GM19324 (cell line): ENCODE data around the gene MPDZ.

Experiments used
- ATAC-seq: cut with Tn5 transposase; IDR thresholded peaks from one replicate; pipeline ENCODE4 v1.9.1; 2021; ENCODE audit warnings: mild to moderate bottlenecking, moderate library complexity; ENCODE audit not compliant: unreplicated experiment, low FRiP score

Gene MPDZ

GRCh38 chr9:13205824-13206223 lies 73.7 kb downstream of the MPDZ start:
- ATAC-seq, result no peak

- no peak for ATAC-seq
Measured at GRCh38 chr9:13190040-13190439, 89.5 kb downstream of the MPDZ start.

GRCh38 chr9:13189362-13189761 lies 90.1 kb downstream of the MPDZ start:
- ATAC-seq, result no peak

- no peak for ATAC-seq
Measured at GRCh38 chr9:13186774-13187173, 92.7 kb downstream of the MPDZ start.

GRCh38 chr9:13186091-13186490 lies 93.4 kb downstream of the MPDZ start:
- ATAC-seq, result no peak

GRCh38 chr9:13181652-13182051 lies 97.8 kb downstream of the MPDZ start:
- ATAC-seq, result no peak

GRCh38 chr9:13179257-13179656 lies 100.2 kb downstream of the MPDZ start:
- no peak for ATAC-seq

- no peak for ATAC-seq
Measured at GRCh38 chr9:13175732-13176131, 103.8 kb downstream of the MPDZ start.

- no peak for ATAC-seq
Measured at GRCh38 chr9:13174906-13175639, 104.4 kb downstream of the MPDZ start.

GRCh38 chr9:13173553-13173952 lies 105.9 kb downstream of the MPDZ start:
- no peak for ATAC-seq

- ATAC-seq, result no peak
Measured at GRCh38 chr9:13171261-13171660, 108.2 kb downstream of the MPDZ start.

- ATAC-seq, result no peak
Measured at GRCh38 chr9:13166996-13167395, 112.5 kb downstream of the MPDZ start.

GRCh38 chr9:13165956-13166355 lies 113.5 kb downstream of the MPDZ start:
- no peak for ATAC-seq

- no peak for ATAC-seq
Measured at GRCh38 chr9:13165236-13165945, 114.1 kb downstream of the MPDZ start.

GRCh38 chr9:13163946-13164345 lies 115.5 kb downstream of the MPDZ start:
- no peak for ATAC-seq

GRCh38 chr9:13163287-13163686 lies 116.2 kb downstream of the MPDZ start:
- ATAC-seq, result no peak

GRCh38 chr9:13160051-13160450 lies 119.4 kb downstream of the MPDZ start:
- ATAC-seq, result no peak

GRCh38 chr9:13158986-13159385 lies 120.5 kb downstream of the MPDZ start:
- ATAC-seq, result no peak

GRCh38 chr9:13151489-13151888 lies 128.0 kb downstream of the MPDZ start:
- no peak for ATAC-seq

GRCh38 chr9:13149454-13149853 lies 130.0 kb downstream of the MPDZ start:
- ATAC-seq, result no peak

GRCh38 chr9:13146840-13147239 lies 132.7 kb downstream of the MPDZ start:
- no peak for ATAC-seq

- no peak for ATAC-seq
Measured at GRCh38 chr9:13145340-13145739, 134.2 kb downstream of the MPDZ start.
